ENCODE measurements around the gene KDM2B. TPM values are rescaled to one million over a fixed set of nuclear protein-coding genes. Genes with fewer than 3 reads are reported as not detected.

Gene KDM2B
- polyA plus RNA-seq, 1 of the 3 experiments (the other 2 are of a cell fraction): 11.5 TPM

GRCh38 chr12:121470751-121471150, 110.1 kb downstream of the KDM2B start:
- 100% methylated on average over 1 of the region's 2 CpGs for WGBS (ENCODE audit: low lambda C conversion rate)
- DNase-seq: no peak
- Histone ChIP-seq H2AFZ (ENCODE audit: low read depth) (no peak overlapping the region), H3K4me1 (ENCODE audit: control insufficient read depth in 1 of 2, insufficient read depth in 2 of 2, low read depth in 1 of 2, low read length in 1 of 2) (peaks cover 0 to 11% of the 10 kb centered on the region in 2 experiments; a peak in 1 of 4 replicates), H3K9me3 (no peaks in the 10 kb centered on the region), H3K9ac (no peak overlapping the region), H3K36me3 (replicated peaks in 1 of 2; ENCODE audit: control insufficient read depth in 1 of 2, insufficient read depth in 2 of 2, low read length in 1 of 2) (no peaks in the 10 kb centered on the region), H3K4me3 (ENCODE audit: low read depth in 2 of 2, low read length in 1 of 2) (no peak overlapping the region), H3F3A (replicated peaks; ENCODE audit: insufficient read depth) (peaks cover 11% of the 10 kb centered on the region), H3K9me2 (no peaks in the 10 kb centered on the region), H3K4me2 (no peak overlapping the region), H3K27me3 (ENCODE audit: insufficient read depth) (no peaks in the 10 kb centered on the region), H4K20me1 (ENCODE audit: insufficient read depth) (peaks cover 1% of the 10 kb centered on the region), H3K27ac (ENCODE audit: low read depth in 2 of 2, low read length in 1 of 2) (no peak overlapping the region), H3K79me2 (ENCODE audit: insufficient read depth) (peaks cover 7% of the 10 kb centered on the region; the same call in 1 of the 2 replicates)
- POLR2A ChIA-PET: no interaction called here
- TF ChIP-seq, protein P1, sequence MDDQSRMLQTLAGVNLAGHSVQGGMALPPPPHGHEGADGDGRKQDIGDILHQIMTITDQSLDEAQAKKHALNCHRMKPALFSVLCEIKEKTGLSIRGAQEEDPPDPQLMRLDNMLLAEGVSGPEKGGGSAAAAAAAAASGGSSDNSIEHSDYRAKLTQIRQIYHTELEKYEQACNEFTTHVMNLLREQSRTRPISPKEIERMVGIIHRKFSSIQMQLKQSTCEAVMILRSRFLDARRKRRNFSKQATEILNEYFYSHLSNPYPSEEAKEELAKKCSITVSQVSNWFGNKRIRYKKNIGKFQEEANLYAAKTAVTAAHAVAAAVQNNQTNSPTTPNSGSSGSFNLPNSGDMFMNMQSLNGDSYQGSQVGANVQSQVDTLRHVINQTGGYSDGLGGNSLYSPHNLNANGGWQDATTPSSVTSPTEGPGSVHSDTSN (IDR thresholded peaks at IDR 0.05): no peak
- TF ChIP-seq ELF1 (IDR thresholded peaks at IDR 0.05) (no peak), TAF1 (IDR thresholded peaks at IDR 0.05; ENCODE audit: borderline replicate concordance, low read depth, low read length) (no peak), RAD21 (IDR thresholded peaks at IDR 0.05; ENCODE audit: low read length) (no peak), NRF1 (IDR thresholded peaks at IDR 0.05; ENCODE audit: low read depth, low read length) (no peak), NFIC (IDR thresholded peaks at IDR 0.05; ENCODE audit: borderline replicate concordance) (no peak), JUND (IDR thresholded peaks at IDR 0.05) (no peak), TCF12 (IDR thresholded peaks at IDR 0.05) (no peak), RXRA (IDR thresholded peaks at IDR 0.05; ENCODE audit: borderline replicate concordance, low read depth) (no peak), MEF2A (IDR thresholded peaks at IDR 0.05; ENCODE audit: borderline replicate concordance, low read depth) (no peak), FOXJ3 (CRISPR knock-in tag; IDR thresholded peaks at IDR 0.05) (no peak), YY1 (IDR thresholded peaks at IDR 0.05; ENCODE audit: low read depth) (no peak), RFX5 (IDR thresholded peaks at IDR 0.05; ENCODE audit: low read length) (no peak), SMC3 (IDR thresholded peaks at IDR 0.05; ENCODE audit: low read depth, low read length) (no peak)
- TF ChIP-seq, protein P2, sequence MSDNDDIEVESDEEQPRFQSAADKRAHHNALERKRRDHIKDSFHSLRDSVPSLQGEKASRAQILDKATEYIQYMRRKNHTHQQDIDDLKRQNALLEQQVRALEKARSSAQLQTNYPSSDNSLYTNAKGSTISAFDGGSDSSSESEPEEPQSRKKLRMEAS (IDR thresholded peaks at IDR 0.05; ENCODE audit: low read depth): no peak
- TF ChIP-seq, protein P3, sequence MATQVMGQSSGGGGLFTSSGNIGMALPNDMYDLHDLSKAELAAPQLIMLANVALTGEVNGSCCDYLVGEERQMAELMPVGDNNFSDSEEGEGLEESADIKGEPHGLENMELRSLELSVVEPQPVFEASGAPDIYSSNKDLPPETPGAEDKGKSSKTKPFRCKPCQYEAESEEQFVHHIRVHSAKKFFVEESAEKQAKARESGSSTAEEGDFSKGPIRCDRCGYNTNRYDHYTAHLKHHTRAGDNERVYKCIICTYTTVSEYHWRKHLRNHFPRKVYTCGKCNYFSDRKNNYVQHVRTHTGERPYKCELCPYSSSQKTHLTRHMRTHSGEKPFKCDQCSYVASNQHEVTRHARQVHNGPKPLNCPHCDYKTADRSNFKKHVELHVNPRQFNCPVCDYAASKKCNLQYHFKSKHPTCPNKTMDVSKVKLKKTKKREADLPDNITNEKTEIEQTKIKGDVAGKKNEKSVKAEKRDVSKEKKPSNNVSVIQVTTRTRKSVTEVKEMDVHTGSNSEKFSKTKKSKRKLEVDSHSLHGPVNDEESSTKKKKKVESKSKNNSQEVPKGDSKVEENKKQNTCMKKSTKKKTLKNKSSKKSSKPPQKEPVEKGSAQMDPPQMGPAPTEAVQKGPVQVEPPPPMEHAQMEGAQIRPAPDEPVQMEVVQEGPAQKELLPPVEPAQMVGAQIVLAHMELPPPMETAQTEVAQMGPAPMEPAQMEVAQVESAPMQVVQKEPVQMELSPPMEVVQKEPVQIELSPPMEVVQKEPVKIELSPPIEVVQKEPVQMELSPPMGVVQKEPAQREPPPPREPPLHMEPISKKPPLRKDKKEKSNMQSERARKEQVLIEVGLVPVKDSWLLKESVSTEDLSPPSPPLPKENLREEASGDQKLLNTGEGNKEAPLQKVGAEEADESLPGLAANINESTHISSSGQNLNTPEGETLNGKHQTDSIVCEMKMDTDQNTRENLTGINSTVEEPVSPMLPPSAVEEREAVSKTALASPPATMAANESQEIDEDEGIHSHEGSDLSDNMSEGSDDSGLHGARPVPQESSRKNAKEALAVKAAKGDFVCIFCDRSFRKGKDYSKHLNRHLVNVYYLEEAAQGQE (IDR thresholded peaks at IDR 0.05; ENCODE audit: low read depth, low read length): no peak
- TF ChIP-seq, protein P4, sequence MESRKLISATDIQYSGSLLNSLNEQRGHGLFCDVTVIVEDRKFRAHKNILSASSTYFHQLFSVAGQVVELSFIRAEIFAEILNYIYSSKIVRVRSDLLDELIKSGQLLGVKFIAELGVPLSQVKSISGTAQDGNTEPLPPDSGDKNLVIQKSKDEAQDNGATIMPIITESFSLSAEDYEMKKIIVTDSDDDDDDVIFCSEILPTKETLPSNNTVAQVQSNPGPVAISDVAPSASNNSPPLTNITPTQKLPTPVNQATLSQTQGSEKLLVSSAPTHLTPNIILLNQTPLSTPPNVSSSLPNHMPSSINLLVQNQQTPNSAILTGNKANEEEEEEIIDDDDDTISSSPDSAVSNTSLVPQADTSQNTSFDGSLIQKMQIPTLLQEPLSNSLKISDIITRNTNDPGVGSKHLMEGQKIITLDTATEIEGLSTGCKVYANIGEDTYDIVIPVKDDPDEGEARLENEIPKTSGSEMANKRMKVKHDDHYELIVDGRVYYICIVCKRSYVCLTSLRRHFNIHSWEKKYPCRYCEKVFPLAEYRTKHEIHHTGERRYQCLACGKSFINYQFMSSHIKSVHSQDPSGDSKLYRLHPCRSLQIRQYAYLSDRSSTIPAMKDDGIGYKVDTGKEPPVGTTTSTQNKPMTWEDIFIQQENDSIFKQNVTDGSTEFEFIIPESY (IDR thresholded peaks at IDR 0.05; ENCODE audit: borderline replicate concordance, low read depth): no peak
- CTCF ChIA-PET: no interaction called here

All from SK-N-SH (cell line).